GM12878 (cell line): Measurements from ENCODE around the gene DACH1. TPM values are rescaled to one million over a fixed set of nuclear protein-coding genes. Genes with fewer than 3 reads are reported as not detected.

ENCODE experiments used
- ATAC-seq: fragments of 200-7000 bp; cut with Tn5 transposase; 3 replicates; pipeline ENCODE4 v1.9.1; 2020; ENCODE audit warnings: mild to moderate bottlenecking, moderate library complexity
- BruUV-seq: library from RNA; stranded (reverse); fragments of 400-500 nt; replicated peaks from 2 replicates; lab custom pipeline; 2021; lab: Mats Ljungman, UMichigan
- CTCF ChIA-PET: fragments of 300-600 bp; sonication (Branson Sonifier 250); formaldehyde crosslinking; extraction: SDS; loops from one replicate; lab custom pipeline; 2021; ENCODE audit warnings: inconsistent platforms; lab: Yijun Ruan, JAX
- POLR2A ChIA-PET: fragments of 350-600 bp; formaldehyde crosslinking; extraction: SDS; loops from one replicate; lab custom pipeline; 2021; ENCODE audit warnings: inconsistent platforms; lab: Charles Lee
- RAD21 ChIA-PET: fragments of 300-600 bp; sonication (Branson Sonifier 250); formaldehyde crosslinking; loops from one replicate; lab custom pipeline; 2023; ENCODE audit warnings: antibody characterized with exemption; ENCODE audit not compliant: unreplicated experiment; lab: Charles Lee
- SMC1A ChIA-PET: fragments of 300-600 bp; sonication (Branson Sonifier 250); formaldehyde crosslinking; loops from one replicate; lab custom pipeline; 2023; ENCODE audit not compliant: unreplicated experiment, uncharacterized antibody; lab: Charles Lee
- DNase-seq: peaks from one replicate; pipeline ENCODE4 v3.0.0-alpha.2; 2011; ENCODE audit warnings: low read depth, low spot score
- FAIRE-seq: peaks from 3 replicates; lab custom pipeline; 2011; peaks lifted over from hg19 to GRCh38; lab: Jason Lieb, UNC
- H2AFZ ChIP-seq: 2 replicates; pipeline ENCODE4 v1.6.0; 2011; ENCODE audit warnings: low read depth, low read length, control low read depth; ENCODE audit not compliant: control insufficient read depth
- H3K27ac ChIP-seq: 2 replicates; pipeline ENCODE4 v1.5.1; 2011; ENCODE audit warnings: control low read depth; ENCODE audit not compliant: control insufficient read depth, insufficient read depth
- H3K27me3 ChIP-seq, 2 experiments: replicated peaks in 1 of 2; 2 replicates each; pipeline versions ENCODE4 v1.6.0 to v1.6.1; 2011; ENCODE audit warnings: low read length in 1 of 2; ENCODE audit not compliant: control insufficient read depth in 2 of 2, insufficient read depth in 2 of 2
- H3K36me3 ChIP-seq, 2 experiments: 2 replicates each; pipeline ENCODE4 v1.5.1; 2011; ENCODE audit warnings: low read length in 1 of 2; ENCODE audit not compliant: control insufficient read depth in 2 of 2, insufficient read depth in 2 of 2
- H3K4me1 ChIP-seq: 2 replicates; pipeline ENCODE4 v1.6.1; 2011; ENCODE audit warnings: mild to moderate bottlenecking, low read length, moderate library complexity, mixed read lengths; ENCODE audit not compliant: control insufficient read depth, insufficient read depth
- H3K4me2 ChIP-seq: 2 replicates; pipeline ENCODE4 v1.6.0; 2011; ENCODE audit warnings: control low read depth; ENCODE audit not compliant: control insufficient read depth, insufficient read depth
- H3K4me3 ChIP-seq: fragments of 200-600 bp; sonication (generic); 2 replicates; pipeline ENCODE4 v1.5.1; 2016
- H3K79me2 ChIP-seq: 2 replicates; pipeline ENCODE4 v1.6.0; 2011; ENCODE audit warnings: low read length; ENCODE audit not compliant: control insufficient read depth, insufficient read depth
- H3K9ac ChIP-seq: 2 replicates; pipeline ENCODE4 v1.8.0; 2011; ENCODE audit warnings: low read length, control low read depth, mixed read lengths; ENCODE audit not compliant: control insufficient read depth, insufficient read depth
- H3K9me3 ChIP-seq: replicated peaks from 3 replicates; pipeline ENCODE4 v1.5.1; 2011; ENCODE audit warnings: mild to moderate bottlenecking, low read length; ENCODE audit not compliant: control insufficient read depth, insufficient read depth
- H4K20me1 ChIP-seq: 2 replicates; pipeline ENCODE4 v1.6.0; 2011; ENCODE audit not compliant: control insufficient read depth, insufficient read depth
- ETV6 ChIP-seq, 2 experiments: fragments of 450-650 bp in 1 of 2; IDR thresholded peaks in 1 of 2; conservative IDR thresholded peaks in 1 of 2; 2 replicates each; pipeline ENCODE4 v1.6.1; 2014; ENCODE audit warnings: antibody characterized with exemption in 1 of 2, borderline replicate concordance in 1 of 2, low read depth in 1 of 2, mild to moderate bottlenecking in 1 of 2, moderate library complexity in 1 of 2
- EZH2 ChIP-seq: IDR thresholded peaks from 2 replicates; pipeline ENCODE4 v1.6.1; 2012; ENCODE audit warnings: low read depth, mild to moderate bottlenecking, control low read depth, inconsistent platforms, low read length, borderline replicate concordance; ENCODE audit not compliant: control insufficient read depth
- FOXM1 ChIP-seq: IDR thresholded peaks from 2 replicates; pipeline ENCODE4 v1.6.1; 2012; ENCODE audit warnings: low read depth, mild to moderate bottlenecking, inconsistent platforms, low read length, moderate library complexity
- NFXL1 ChIP-seq: fragments of 450-650 bp; IDR thresholded peaks from 2 replicates; pipeline ENCODE4 v1.6.1; 2017; ENCODE audit warnings: antibody characterized with exemption, mild to moderate bottlenecking, borderline replicate concordance
- PAX8 ChIP-seq: fragments of 450-650 bp; IDR thresholded peaks from 2 replicates; pipeline ENCODE4 v1.6.1; 2017; ENCODE audit warnings: mild to moderate bottlenecking, moderate library complexity
- POU2F2 ChIP-seq: IDR thresholded peaks from 3 replicates; pipeline ENCODE4 v1.6.1; 2011; ENCODE audit warnings: low read depth, mild to moderate bottlenecking, low read length, borderline replicate concordance
- SUPT20H ChIP-seq: IDR thresholded peaks from 2 replicates; pipeline ENCODE4 v1.6.1; 2011; ENCODE audit warnings: low read depth, mild to moderate bottlenecking, low read length, moderate library complexity, borderline replicate concordance; ENCODE audit not compliant: control insufficient read depth
- WGBS: methylation state at CpG from one replicate; pipeline ENCODE4 v1.1.6; 2016; ENCODE audit warnings: low lambda C conversion rate; ENCODE audit not compliant: insufficient replicate concordance, insufficient coverage; ENCODE audit errors: missing lambda C conversion rate; 5-methylcytosine and 5-hydroxymethylcytosine counted together
- in situ Hi-C: fragments of 300-500 bp; cut with MboI; formaldehyde crosslinking; loops from 9 replicates; pipeline ENCODE4 v1.14.3; 2018; ENCODE audit warnings: mixed read lengths
- intact Hi-C: fragments of 100-400 bp; cut with micrococcal nuclease; formaldehyde crosslinking; loops from one replicate; pipeline ENCODE4 v1.14.2; 2022; ENCODE audit not compliant: unreplicated experiment
- polyA plus RNA-seq, 11 experiments: library from polyadenylated mRNA; depleted of rRNA in 4 of 11; unstranded in 6 of 11; stranded (reverse) in 5 of 11; fragments of >200 nt; fragmentation: Nextera tagmentation in 4 of 11; fragmentation: Illumina TruSeq in 1 of 11; extraction: Ambion mirVana in 4 of 11; extraction: Trizol in 1 of 11; gene quantifications; 1 replicate in 1 of 11; 2 replicates in 10 of 11; pipeline versions ENCODE4 v1.2.1 to v1.2.3, GENCODE V29; 2011 to 2016; ENCODE audit warnings: inconsistent platforms in 2 of 11, missing spikeins in 2 of 11, low read depth in 1 of 11
- total RNA-seq, 4 experiments: library from RNA; depleted of rRNA in 3 of 4; stranded (reverse); fragments of >200 nt in 3 of 4; fragmentation: Illumina TruSeq in 1 of 4; extraction: Trizol in 1 of 4; gene quantifications; 2 replicates each; pipeline versions ENCODE4 v1.2.1 to v1.2.3, GENCODE V29; 2013 to 2021
- TF ChIP-seq, protein P1 (sequence below): fragments of 450-650 bp; IDR thresholded peaks from 2 replicates; pipeline ENCODE4 v1.6.1; 2017; ENCODE audit warnings: mild to moderate bottlenecking, moderate library complexity
- TF ChIP-seq, protein P2 (sequence below): fragments of 450-650 bp; IDR thresholded peaks from 2 replicates; pipeline ENCODE4 v1.6.1; 2017; ENCODE audit warnings: mild to moderate bottlenecking

The DACH1 gene
- total and polyA plus RNA-seq, 10 of the 15 experiments (the other 5 are each of a cell fraction or from before 2014, with no cell fraction given): 0.05 TPM; not detected in 9

DNA sequence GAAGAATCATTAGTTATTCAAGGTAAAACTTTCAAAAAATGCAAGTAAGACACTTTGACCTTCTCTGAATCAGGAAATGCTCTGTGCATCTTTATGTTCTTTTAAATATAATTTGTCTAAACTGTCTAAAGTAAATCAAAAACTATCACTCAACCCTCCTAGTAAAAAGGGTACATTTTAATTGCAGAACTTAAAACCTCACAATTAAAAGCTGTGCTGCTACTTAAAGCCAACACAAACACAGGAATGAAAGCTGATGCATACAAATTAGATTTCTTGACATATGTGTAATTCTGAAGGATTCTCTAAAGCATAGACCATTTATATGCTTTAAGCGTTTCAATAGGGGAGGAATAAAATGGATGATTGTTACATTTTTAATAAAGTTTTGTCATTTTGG, 58.3 kb downstream of the DACH1 start (continued):
- TF ChIP-seq, protein P1, sequence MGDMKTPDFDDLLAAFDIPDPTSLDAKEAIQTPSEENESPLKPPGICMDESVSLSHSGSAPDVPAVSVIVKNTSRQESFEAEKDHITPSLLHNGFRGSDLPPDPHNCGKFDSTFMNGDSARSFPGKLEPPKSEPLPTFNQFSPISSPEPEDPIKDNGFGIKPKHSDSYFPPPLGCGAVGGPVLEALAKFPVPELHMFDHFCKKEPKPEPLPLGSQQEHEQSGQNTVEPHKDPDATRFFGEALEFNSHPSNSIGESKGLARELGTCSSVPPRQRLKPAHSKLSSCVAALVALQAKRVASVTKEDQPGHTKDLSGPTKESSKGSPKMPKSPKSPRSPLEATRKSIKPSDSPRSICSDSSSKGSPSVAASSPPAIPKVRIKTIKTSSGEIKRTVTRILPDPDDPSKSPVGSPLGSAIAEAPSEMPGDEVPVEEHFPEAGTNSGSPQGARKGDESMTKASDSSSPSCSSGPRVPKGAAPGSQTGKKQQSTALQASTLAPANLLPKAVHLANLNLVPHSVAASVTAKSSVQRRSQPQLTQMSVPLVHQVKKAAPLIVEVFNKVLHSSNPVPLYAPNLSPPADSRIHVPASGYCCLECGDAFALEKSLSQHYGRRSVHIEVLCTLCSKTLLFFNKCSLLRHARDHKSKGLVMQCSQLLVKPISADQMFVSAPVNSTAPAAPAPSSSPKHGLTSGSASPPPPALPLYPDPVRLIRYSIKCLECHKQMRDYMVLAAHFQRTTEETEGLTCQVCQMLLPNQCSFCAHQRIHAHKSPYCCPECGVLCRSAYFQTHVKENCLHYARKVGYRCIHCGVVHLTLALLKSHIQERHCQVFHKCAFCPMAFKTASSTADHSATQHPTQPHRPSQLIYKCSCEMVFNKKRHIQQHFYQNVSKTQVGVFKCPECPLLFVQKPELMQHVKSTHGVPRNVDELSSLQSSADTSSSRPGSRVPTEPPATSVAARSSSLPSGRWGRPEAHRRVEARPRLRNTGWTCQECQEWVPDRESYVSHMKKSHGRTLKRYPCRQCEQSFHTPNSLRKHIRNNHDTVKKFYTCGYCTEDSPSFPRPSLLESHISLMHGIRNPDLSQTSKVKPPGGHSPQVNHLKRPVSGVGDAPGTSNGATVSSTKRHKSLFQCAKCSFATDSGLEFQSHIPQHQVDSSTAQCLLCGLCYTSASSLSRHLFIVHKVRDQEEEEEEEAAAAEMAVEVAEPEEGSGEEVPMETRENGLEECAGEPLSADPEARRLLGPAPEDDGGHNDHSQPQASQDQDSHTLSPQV: no peak
- TF ChIP-seq ETV6 (conservative IDR thresholded peaks at IDR 0.05 in 1 of 2, IDR thresholded peaks at IDR 0.05 in 1 of 2; ENCODE audit: borderline replicate concordance in 1 of 2, low read depth in 1 of 2) (no peak), PAX8 (no peak), NFXL1 (no peak), FOXM1 (no peak)

GRCh38 chr13:71806886-71807285, 60.1 kb downstream of the DACH1 start:
- FAIRE-seq (no peak), ATAC-seq (no peak), DNase-seq (no peak)
- POLR2A ChIA-PET: no interaction called here
- Histone ChIP-seq H4K20me1 (no peaks in the 10 kb centered on the region), H3K4me3 (no peak overlapping the region), H3K27ac (no peak overlapping the region), H2AFZ (no peak overlapping the region), H3K4me1 (no peaks in the 10 kb centered on the region), H3K9ac (no peak overlapping the region), H3K36me3 (no peaks in the 10 kb centered on the region), H3K4me2 (no peak overlapping the region), H3K9me3 (no peaks in the 10 kb centered on the region), H3K27me3 (no peaks in the 10 kb centered on the region), H3K79me2 (no peaks in the 10 kb centered on the region)
- 14% methylated on average over 2 of the region's 2 CpGs for WGBS
- SMC1A ChIA-PET: no interaction called here
- TF ChIP-seq, protein P2, sequence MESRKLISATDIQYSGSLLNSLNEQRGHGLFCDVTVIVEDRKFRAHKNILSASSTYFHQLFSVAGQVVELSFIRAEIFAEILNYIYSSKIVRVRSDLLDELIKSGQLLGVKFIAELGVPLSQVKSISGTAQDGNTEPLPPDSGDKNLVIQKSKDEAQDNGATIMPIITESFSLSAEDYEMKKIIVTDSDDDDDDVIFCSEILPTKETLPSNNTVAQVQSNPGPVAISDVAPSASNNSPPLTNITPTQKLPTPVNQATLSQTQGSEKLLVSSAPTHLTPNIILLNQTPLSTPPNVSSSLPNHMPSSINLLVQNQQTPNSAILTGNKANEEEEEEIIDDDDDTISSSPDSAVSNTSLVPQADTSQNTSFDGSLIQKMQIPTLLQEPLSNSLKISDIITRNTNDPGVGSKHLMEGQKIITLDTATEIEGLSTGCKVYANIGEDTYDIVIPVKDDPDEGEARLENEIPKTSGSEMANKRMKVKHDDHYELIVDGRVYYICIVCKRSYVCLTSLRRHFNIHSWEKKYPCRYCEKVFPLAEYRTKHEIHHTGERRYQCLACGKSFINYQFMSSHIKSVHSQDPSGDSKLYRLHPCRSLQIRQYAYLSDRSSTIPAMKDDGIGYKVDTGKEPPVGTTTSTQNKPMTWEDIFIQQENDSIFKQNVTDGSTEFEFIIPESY: no peak
- TF ChIP-seq POU2F2 (no peak), SUPT20H (no peak), EZH2 (no peak)
- in situ Hi-C loops: no loop called here
- BruUV-seq: no TSS peak
- RAD21 ChIA-PET: no interaction called here
- CTCF ChIA-PET: no interaction called here
- intact Hi-C loops: no loop called here
